ENCODE results near the gene CYP2C19.

DNA sequence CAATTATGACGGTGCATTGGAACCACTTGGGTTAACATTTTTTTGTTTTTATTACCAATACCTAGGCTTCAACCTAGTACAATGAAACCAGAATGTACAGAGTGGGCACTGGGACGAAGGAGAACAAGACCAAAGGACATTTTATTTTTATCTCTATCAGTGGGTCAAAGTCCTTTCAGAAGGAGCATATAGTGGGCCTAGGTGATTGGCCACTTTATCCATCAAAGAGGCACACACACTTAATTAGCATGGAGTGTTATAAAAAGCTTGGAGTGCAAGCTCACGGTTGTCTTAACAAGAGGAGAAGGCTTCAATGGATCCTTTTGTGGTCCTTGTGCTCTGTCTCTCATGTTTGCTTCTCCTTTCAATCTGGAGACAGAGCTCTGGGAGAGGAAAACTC, at the start of gene CYP2C19:
- TF ChIP-seq, protein P1, sequence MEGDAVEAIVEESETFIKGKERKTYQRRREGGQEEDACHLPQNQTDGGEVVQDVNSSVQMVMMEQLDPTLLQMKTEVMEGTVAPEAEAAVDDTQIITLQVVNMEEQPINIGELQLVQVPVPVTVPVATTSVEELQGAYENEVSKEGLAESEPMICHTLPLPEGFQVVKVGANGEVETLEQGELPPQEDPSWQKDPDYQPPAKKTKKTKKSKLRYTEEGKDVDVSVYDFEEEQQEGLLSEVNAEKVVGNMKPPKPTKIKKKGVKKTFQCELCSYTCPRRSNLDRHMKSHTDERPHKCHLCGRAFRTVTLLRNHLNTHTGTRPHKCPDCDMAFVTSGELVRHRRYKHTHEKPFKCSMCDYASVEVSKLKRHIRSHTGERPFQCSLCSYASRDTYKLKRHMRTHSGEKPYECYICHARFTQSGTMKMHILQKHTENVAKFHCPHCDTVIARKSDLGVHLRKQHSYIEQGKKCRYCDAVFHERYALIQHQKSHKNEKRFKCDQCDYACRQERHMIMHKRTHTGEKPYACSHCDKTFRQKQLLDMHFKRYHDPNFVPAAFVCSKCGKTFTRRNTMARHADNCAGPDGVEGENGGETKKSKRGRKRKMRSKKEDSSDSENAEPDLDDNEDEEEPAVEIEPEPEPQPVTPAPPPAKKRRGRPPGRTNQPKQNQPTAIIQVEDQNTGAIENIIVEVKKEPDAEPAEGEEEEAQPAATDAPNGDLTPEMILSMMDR (IDR thresholded peaks at IDR 0.05) = no peak
- TF ChIP-seq POLR2AphosphoS5 (IDR thresholded peaks at IDR 0.05) = no peak

All from stomach (tissue), 4 donors.